HUES48 (cell line): ENCODE results near the gene GMPR2.

Source experiments
- H3K27ac ChIP-seq: one replicate; pipeline ENCODE4 v1.7.0; 2013; ENCODE audit warnings: low read depth, low read length, inconsistent platforms
- H3K27me3 ChIP-seq: 2 replicates; pipeline ENCODE4 v1.6.1; 2013; ENCODE audit warnings: mild to moderate bottlenecking, low read length; ENCODE audit not compliant: control insufficient read depth, insufficient read depth
- H3K36me3 ChIP-seq: 2 replicates; pipeline ENCODE4 v1.6.1; 2013; ENCODE audit warnings: low read length; ENCODE audit not compliant: control insufficient read depth, insufficient read depth
- H3K4me1 ChIP-seq: 2 replicates; pipeline ENCODE4 v1.6.1; 2013; ENCODE audit warnings: mild to moderate bottlenecking, low read length; ENCODE audit not compliant: control insufficient read depth, insufficient read depth
- H3K4me3 ChIP-seq: 2 replicates; pipeline ENCODE4 v1.5.1; 2013; ENCODE audit warnings: mild to moderate bottlenecking, low read depth, low read length
- H3K9ac ChIP-seq: 2 replicates; pipeline ENCODE4 v1.6.1; 2013; ENCODE audit warnings: mild to moderate bottlenecking, low read depth, low read length, moderate library complexity
- H3K9me3 ChIP-seq: 2 replicates; pipeline ENCODE4 v1.6.1; 2013; ENCODE audit warnings: low read length; ENCODE audit not compliant: control insufficient read depth, insufficient read depth

The GMPR2 gene

DNA sequence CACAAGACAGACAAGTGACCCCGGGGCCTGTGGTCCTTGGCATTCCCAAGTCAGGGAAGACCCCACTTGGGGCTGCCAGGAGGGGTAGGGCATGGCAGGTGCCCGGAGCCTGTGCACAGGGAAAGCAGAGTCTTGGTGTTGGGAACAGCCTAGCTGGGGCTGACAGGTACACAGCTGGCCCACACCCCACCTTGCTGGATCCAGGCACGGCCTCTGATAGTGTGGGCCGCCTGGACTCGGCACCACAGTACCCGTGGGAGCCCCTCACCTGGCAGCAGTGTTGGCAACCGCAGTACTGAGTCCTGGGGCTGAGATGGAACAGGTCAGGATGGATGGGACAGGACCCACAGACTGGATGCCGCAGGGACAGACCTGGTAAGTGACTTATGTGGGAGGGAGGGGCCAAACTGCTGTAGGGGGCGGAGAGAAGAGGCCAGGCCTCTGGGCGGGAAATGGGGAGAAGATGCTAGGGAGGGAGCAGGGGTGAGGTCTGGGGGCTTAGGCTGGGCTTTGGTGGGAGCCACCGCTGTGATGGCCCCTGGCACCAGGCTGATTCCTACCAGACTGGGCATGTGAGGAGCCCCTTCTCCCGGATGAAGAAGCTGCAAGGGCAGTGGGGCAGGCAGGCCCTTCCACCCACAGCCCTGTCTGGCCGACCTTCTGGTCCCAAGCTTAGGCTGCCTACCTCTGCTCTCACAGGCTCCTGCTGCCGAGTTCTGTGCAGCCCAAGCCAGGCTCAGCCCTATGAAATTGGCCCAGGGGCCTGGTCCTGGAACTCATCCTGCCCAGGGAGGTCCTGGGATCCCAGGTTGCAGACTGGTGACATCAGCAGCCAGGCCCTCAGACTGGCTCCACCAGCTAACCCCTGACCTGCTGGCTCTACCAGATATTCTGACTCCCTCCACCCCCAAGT, 30.3 kb downstream of the GMPR2 start, which contains the start of gene TGM1:
TSS of gene TGM1 (minus strand) at position 357 of the 913 bp plus-strand sequence. CDS start 825 bp downstream, outside the sequence.
- H3K36me3 ChIP-seq, result peaks cover 9% of the 10 kb centered on the region; the same call in 1 of the 2 replicates
- no peaks in the 10 kb centered on the region for H3K27me3 ChIP-seq
- H3K9ac ChIP-seq, result no peak within 1 kb of the TSS
- no peaks in the 10 kb centered on the region for H3K9me3 ChIP-seq
- H3K4me1 ChIP-seq, result no peaks in the 10 kb centered on the region
- no peak within 1 kb of the TSS for H3K27ac ChIP-seq
- H3K4me3 ChIP-seq, result no peak within 1 kb of the TSS

DNA sequence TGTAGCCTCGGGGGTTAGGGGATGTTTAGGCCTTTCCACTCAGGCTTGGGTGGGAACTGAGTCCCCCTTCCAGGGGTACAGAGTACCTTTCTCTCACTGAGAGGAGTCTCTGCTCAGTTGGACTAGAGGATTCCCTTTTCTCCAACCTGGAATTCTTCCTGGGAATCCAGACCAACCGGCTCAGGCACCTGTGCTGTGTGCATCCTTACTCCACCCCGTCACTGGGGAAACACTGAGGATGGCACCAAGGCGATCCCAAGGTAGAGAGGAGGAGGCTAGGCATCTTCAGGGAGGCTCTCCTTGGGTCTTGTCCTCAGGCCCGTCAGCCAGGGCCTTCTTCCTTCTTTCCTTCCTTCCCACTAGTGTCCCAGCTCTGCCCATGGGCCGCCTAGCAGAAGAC, 31.1 kb downstream of the GMPR2 start:
- Histone ChIP-seq H3K27ac (no peak overlapping the region), H3K4me1 (no peaks in the 10 kb centered on the region), H3K9ac (no peak overlapping the region), H3K27me3 (no peaks in the 10 kb centered on the region), H3K36me3 (peaks cover 9% of the 10 kb centered on the region), H3K9me3 (no peaks in the 10 kb centered on the region), H3K4me3 (no peak overlapping the region)

DNA sequence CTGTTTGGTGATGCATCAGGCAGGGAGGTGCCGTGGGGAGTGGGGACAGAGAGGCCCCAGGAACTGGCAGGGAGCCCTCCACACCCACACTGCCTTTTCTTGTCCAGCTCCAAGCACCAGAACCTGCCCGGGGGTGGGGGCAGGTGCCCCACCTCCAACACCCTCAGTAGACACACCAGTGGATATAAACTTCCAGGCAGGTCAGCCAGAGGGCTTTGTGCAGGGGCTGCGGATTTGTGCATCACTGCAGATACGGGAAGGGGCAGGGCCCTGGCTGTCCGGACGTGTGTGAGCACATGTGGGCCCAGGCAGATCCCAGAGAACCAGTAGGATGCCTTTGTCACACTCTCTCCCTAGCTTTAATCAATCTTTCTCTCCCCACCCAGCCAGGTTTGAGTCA, 31.6 kb downstream of the GMPR2 start:
- H3K27ac ChIP-seq, result no peak overlapping the region
- no peak overlapping the region for H3K4me3 ChIP-seq
- H3K9me3 ChIP-seq, result no peaks in the 10 kb centered on the region
- H3K4me1 ChIP-seq, result no peaks in the 10 kb centered on the region
- peaks cover 9% of the 10 kb centered on the region for H3K36me3 ChIP-seq
- no peak overlapping the region for H3K9ac ChIP-seq
- H3K27me3 ChIP-seq, result no peaks in the 10 kb centered on the region

DNA sequence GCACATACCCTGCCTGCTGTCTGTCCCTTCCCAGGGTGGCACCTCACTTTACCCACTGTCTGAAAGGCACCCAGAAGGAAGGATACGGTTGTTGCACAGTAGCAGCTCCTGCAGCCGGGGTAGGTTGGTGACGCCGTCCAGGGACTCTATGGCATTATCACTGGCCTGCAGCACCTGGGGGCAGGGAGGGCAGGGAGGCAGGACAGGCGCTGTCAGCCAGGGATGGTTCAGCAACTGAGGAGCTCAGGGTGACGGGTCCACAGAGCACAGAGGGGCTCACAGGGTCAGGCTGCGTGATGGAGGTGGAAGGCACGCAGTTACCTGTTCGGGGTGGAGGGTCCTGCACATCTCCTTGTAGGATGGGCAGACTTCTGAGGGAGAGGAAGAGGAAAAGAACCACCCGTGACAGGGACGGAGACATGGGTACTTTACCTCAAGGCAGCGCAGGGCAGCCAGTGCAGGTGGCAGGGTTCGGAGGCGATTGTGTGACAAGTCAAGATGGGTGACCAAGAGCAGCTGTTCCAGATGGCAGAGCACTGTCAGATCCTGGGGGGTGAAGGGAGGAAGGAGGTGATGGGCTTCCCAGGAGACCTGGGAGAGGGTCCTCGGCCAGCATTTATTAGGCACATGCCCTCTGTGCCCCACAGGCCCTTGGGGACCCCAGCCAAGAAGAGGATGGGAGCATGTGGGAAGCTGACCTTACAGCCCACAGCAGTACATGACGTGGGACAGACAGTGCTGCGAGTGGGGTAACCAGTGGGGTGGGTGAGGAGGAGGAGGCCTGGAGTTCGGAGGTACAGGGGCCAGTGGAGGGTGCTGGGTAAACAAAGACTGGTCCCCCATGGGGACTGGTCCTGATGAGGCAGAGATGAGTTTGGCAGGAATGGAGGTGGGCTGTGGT, 33.9 kb downstream of the GMPR2 start:
- no peak overlapping the region for H3K4me3 ChIP-seq
- H3K9me3 ChIP-seq, result no peaks in the 10 kb centered on the region
- H3K27me3 ChIP-seq, result no peaks in the 10 kb centered on the region
- no peaks in the 10 kb centered on the region for H3K4me1 ChIP-seq
- H3K9ac ChIP-seq, result no peak overlapping the region
- H3K27ac ChIP-seq, result no peak overlapping the region
- H3K36me3 ChIP-seq, result peaks cover 9% of the 10 kb centered on the region

DNA sequence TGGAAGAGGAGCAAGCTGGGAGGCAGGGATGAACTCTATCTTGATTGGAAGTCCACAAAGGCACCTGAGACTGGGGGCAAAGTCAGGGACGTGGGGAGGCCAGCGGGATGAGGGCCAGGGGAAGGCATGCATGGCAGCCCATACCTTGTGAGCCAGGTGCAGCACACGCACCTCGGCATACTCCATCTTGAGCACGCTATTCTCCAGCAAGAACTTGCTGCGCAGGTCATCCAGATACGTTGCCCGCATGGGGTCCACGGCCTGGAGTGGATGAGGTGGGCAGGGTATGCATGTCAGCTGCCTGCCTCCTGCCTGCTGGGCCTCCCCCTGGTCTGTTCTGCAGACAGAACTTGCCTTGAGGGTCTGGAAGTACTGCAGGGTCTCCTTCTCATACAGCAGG, 34.8 kb downstream of the GMPR2 start:
- Histone ChIP-seq H3K4me1 (0 out of 2 replicates have a peak, but pooled peaks cover 4% of the 10 kb centered on the region), H3K36me3 (peaks cover 9% of the 10 kb centered on the region), H3K27me3 (no peaks in the 10 kb centered on the region), H3K9me3 (no peaks in the 10 kb centered on the region), H3K27ac (no peak overlapping the region), H3K9ac (no peak overlapping the region), H3K4me3 (no peak overlapping the region)

DNA sequence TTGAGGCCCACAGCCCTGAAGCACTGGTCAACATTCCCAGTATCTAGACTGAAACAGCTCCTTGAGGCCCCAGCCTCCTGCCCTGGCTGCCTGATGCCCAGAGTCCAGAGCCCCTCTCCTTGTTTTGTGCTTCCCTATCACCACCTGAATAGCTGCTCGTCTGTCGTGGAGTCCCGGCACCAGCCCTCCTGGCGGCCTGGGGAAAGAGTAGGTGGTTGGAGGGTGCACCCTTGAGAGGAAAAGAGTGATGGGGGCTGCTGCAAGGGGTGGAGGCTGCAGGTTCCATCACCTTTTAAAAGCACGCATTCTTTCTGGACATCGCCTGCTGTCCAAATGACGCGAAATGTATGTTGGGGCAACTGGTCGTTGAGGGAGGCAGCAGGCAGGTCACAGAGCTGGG, 35.5 kb downstream of the GMPR2 start:
- Histone ChIP-seq H3K9me3 (no peaks in the 10 kb centered on the region), H3K4me3 (no peak overlapping the region), H3K27ac (no peak overlapping the region), H3K9ac (no peak overlapping the region), H3K27me3 (no peaks in the 10 kb centered on the region), H3K4me1 (0 out of 2 replicates have a peak, but pooled peaks cover 4% of the 10 kb centered on the region), H3K36me3 (peaks cover 9% of the 10 kb centered on the region)

DNA sequence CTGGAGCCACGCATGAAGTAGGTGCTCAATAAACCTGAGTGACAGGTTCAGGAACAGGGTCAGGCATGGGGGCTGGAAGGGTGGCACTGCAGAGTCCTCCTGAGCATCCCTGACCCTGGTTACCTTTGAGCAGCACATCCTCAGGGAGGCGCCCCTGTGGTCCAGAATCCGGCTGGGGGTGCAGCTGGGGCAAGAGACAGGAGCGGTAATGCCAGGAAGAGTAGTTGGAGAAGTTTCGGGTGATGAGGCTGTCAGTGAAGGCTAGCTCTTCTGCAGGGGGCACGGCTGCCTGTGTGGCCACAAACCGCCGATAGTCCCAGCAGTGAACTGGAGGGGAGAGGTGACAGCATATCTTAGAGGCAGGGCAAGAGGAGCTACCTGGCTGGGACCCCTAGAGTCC, 36.6 kb downstream of the GMPR2 start:
- H3K27ac ChIP-seq, result no peak overlapping the region
- no peaks in the 10 kb centered on the region for H3K9me3 ChIP-seq
- H3K4me1 ChIP-seq, result peaks cover 7% of the 10 kb centered on the region; the same call in 1 of the 2 replicates
- no peak overlapping the region for H3K4me3 ChIP-seq
- no peaks in the 10 kb centered on the region for H3K27me3 ChIP-seq
- no peak overlapping the region for H3K9ac ChIP-seq
- peaks cover 9% of the 10 kb centered on the region for H3K36me3 ChIP-seq

DNA sequence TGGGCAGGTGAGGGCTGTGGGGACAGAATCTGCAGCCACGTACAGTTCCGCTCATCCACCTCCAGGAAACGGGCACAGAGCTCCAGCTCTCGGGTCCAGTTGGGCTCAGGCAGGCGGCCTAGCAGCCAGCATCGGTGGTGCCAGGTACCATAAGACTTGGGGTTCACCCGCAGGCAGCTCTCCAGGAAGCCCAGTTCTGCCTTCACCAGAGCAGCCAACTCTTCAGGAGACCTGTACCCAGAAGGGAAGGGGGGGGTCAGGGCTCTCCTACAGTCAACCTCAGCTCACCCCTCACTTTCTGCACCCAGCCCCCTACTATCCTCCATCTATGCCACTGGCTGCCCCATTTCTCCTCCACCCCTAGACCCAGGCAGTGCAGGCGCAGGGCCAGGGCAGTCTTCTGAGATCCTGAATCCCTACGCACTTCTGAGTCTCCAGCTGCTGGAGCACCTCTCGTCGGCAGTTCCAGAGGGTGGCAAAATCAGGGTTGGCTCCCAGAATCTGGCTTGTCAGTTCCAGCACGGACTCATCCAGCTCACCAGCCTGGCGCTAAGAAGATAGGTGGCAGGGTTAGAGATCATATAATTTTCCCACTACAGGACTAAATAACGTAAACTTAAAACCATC, 37.3 kb downstream of the GMPR2 start:
- peaks cover 7% of the 10 kb centered on the region; the same call in 1 of the 2 replicates for H3K4me1 ChIP-seq
- H3K4me3 ChIP-seq, result no peak overlapping the region
- H3K9ac ChIP-seq, result no peak overlapping the region

DNA sequence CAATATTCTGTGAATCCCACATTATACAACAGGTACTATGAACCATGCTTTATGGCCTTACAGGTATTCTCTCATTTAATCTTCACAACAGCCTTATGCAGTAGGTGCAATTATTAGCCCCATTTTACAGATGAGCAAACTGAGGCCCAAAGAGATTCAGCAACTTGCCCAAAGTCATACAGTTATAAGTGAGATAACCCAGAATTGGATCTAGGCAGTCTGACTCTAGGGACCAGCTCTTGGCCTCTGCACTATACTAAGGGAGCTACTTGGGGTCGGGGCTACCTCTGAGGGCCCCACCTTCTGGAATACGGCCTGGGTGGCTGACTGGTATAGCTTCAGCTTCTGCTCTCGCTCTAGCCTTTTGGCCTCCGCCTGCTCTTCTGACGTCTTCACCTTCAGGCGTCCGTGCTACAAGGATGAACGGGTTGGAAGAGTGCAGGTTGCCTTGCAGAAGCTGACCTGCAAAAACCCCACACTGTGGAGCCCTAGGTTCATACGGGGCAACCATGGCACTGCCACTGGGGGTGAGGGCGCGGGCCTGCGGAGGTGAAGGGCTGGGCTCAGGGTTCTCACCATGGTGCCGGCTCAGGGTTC, 37.9 kb downstream of the GMPR2 start:
- Histone ChIP-seq H3K27me3 (no peaks in the 10 kb centered on the region), H3K9ac (peak overlapping the region; percentile 95; the same call in 1 of the 2 replicates), H3K4me3 (peak overlapping the region; percentile 90)

More for the DNA sequence above, 37.3 kb downstream of the GMPR2 start:
- H3K36me3 ChIP-seq, result peaks cover 9% of the 10 kb centered on the region
- H3K9me3 ChIP-seq, result no peaks in the 10 kb centered on the region
- no peaks in the 10 kb centered on the region for H3K27me3 ChIP-seq
- no peak overlapping the region for H3K27ac ChIP-seq

DNA sequence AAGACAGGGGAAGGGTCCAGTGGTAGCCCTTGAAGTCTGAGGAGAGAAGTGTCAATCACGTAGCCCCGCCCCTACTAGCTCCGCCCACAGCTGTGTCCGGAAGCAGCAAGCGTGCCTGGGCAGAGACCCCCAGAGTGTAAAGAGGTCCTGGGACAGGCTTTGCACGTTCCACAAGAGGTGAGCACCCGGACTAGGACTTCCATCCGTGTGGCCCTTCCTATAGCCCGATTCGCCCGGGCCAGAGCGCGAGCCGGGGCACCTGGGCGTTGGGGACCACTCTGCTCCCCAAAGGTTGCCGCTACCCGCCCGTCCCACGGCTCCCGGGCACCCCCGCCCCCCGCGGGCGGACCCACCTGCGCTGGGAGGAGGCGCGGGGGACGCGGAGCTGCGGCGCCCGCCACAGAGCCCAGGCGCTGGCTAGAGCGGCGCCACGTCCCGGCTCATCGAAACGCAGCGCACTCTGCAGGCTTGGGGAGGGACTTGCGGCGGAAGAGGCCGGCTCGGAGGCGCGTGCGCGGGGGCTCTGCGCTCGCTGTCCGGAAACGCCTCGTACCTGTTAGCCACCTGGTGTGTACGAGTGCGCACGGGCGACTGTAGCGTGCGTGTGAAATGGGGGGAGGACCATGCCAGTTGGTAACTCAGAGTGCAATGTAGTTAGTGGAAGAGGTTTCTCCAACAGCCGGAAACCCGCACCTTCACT, 38.6 kb downstream of the GMPR2 start, which contains the start of gene RABGGTA:
TSS of gene RABGGTA (minus strand) at position 464 of the 700 bp plus-strand sequence. CDS start 482 bp downstream, outside the sequence.
- Histone ChIP-seq H3K36me3 (peaks cover 6% of the 10 kb centered on the region), H3K4me3 (peak within 1 kb of the TSS; percentile 90), H3K9me3 (no peaks in the 10 kb centered on the region), H3K27ac (peak within 1 kb of the TSS; percentile 96), H3K9ac (peak within 1 kb of the TSS; percentile 95), H3K27me3 (no peaks in the 10 kb centered on the region), H3K4me1 (peaks cover 7% of the 10 kb centered on the region; the same call in 1 of the 2 replicates)

More for the DNA sequence above, 37.9 kb downstream of the GMPR2 start:
- peak overlapping the region; percentile 96 for H3K27ac ChIP-seq
- H3K4me1 ChIP-seq, result peaks cover 7% of the 10 kb centered on the region; the same call in 1 of the 2 replicates
- H3K36me3 ChIP-seq, result peaks cover 9% of the 10 kb centered on the region
- H3K9me3 ChIP-seq, result no peaks in the 10 kb centered on the region
